ENCODE results near the gene EIF5A2. TPM values are rescaled to one million over a fixed set of nuclear protein-coding genes. Genes with fewer than 3 reads are reported as not detected.

Gene EIF5A2
- total and polyA plus RNA-seq, 10 of the 15 experiments (the other 5 are each of a cell fraction or from before 2014, with no cell fraction given) = 0.76 to 3.0 (median 2.2) TPM

DNA sequence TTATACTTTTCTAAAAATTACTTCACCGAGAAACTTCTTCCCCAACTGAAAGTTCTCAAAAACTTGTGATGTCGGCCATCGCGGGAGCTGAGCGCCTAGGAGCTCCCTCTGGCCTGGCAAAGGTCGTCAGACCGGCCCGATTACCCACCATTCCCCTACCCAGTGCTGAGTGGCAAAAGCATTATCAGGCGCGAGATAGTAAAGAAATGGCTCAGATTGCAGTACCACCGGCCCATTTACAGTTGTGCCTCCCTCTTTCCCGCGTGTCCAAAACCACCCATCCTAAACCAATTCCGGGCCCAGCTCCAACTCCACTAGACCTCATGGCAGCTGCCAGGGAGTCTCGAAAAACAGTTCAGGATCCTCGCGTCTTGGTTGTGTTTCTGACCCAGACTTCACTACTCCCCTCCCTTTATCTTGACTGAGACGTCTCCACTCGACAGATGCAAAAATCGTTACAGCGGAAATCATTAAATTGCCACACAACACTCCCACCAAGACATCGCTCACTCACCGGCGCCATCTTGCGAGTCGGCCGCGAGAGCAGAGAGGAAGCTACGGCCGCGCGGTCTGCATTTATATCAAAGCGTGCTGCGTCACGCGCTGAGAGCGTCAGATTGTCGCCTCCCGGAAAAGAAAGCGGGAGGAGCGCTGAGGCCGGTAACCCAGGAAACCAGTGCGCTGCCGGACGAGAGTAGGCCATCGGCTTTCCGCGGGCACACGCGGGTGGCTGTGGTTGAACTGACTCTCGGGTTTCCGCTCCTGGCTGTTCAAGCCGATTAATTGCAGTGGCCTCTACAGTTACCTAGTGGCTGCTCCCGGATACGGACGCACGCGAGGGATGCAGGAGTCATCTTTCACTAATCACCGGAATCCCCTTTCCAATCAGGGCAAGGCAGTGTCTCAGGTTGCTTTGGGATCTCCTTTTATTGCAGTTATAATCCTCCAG lies 38.5 kb downstream of the EIF5A2 start, which contains the start of gene RPL22L1:
RPL22L1 (minus strand) TSS at position 551 of the 949 bp plus-strand sequence; CDS start at position 523, 28 bp downstream.
- no peaks in the 10 kb centered on the region; the same call in 1 of the 2 replicates for H3K4me1 ChIP-seq (ENCODE audit: control insufficient read depth, insufficient read depth, low read length)
- H3K27me3 ChIP-seq (replicated peaks in 1 of 2; ENCODE audit: control insufficient read depth in 2 of 2, insufficient read depth in 2 of 2, low read length in 1 of 2) = no peaks in the 10 kb centered on the region
- H3K36me3 ChIP-seq (ENCODE audit: control insufficient read depth in 2 of 2, insufficient read depth in 2 of 2, low read length in 1 of 2) = peaks cover 0 to 18% of the 10 kb centered on the region in 2 experiments; a peak in 2 of 4 replicates
- H2AFZ ChIP-seq (ENCODE audit: control insufficient read depth, low read depth, low read length) = peak within 1 kb of the TSS; percentile 99
- WGBS (ENCODE audit: insufficient coverage, insufficient replicate concordance, low lambda C conversion rate, missing lambda C conversion rate) = under 1% methylated on average over 59 of the region's 59 CpGs
- H3K4me2 ChIP-seq (ENCODE audit: control insufficient read depth, insufficient read depth) = peak within 1 kb of the TSS; percentile 96
- ChIA-PET SMC1A (ENCODE audit: uncharacterized antibody, unreplicated experiment) (interaction anchor here (0.6 to 1.7 kb wide), 6 partner anchors 12 to 736 kb away, joined by 3 read pairs; no protein-coding TSS in a partner anchor), POLR2A (interaction anchor here (0.8 to 1.2 kb wide), 3 partner anchors 95 to 514 kb away, joined by 3 read pairs; no protein-coding TSS in a partner anchor), RAD21 (ENCODE audit: unreplicated experiment) (interaction anchor here (0.8 kb wide), 2 partner anchors 58 to 458 kb away, joined by 3 to 4 read pairs; no protein-coding TSS in a partner anchor), CTCF (interaction anchor here (0.6 to 1.2 kb wide), 2 partner anchors 120 to 503 kb away, joined by 3 read pairs; no protein-coding TSS in a partner anchor)
- peaks cover 32% of the 10 kb centered on the region for H3K79me2 ChIP-seq (ENCODE audit: control insufficient read depth, insufficient read depth, low read length)
- ATAC-seq (peak; percentile 95), FAIRE-seq (peak; percentile 74), DNase-seq (ENCODE audit: low read depth, low spot score) (peak; percentile 91)
- peak within 1 kb of the TSS; percentile 87 for H3K4me3 ChIP-seq
- no peaks in the 10 kb centered on the region; the same call in 1 of the 2 replicates for H4K20me1 ChIP-seq (ENCODE audit: control insufficient read depth, insufficient read depth)
- in situ Hi-C loops (cut with MboI) = no loop called here
- intact Hi-C loops (cut with micrococcal nuclease; ENCODE audit: unreplicated experiment) = loop anchor here (5.0 kb wide), 2 partner anchors 37 to 1098 kb away; partner anchors contain the start of genes EIF5A2 and MYNN
- BruUV-seq (replicated peaks) = TSS peak; percentile 78
- H3K27ac ChIP-seq (ENCODE audit: control insufficient read depth, insufficient read depth) = peak within 1 kb of the TSS; percentile 96
- no peaks in the 10 kb centered on the region; the same call in 2 of the 3 replicates for H3K9me3 ChIP-seq (replicated peaks; ENCODE audit: control insufficient read depth, insufficient read depth, low read length)
- H3K9ac ChIP-seq (ENCODE audit: control insufficient read depth, insufficient read depth, low read length) = peak within 1 kb of the TSS; percentile 93
- TF ChIP-seq RB1 (IDR thresholded peaks at IDR 0.05; ENCODE audit: borderline replicate concordance) (no peak; the same call in 1 of the 2 replicates), POLR2AphosphoS2 (IDR thresholded peaks at IDR 0.05; ENCODE audit: low read depth, low read length) (peak; percentile 98), ZBTB4 (CRISPR knock-in tag; IDR thresholded peaks at IDR 0.05) (no peak), CTCF (IDR thresholded peaks at IDR 0.05 in 2 of 3, conservative IDR thresholded peaks at IDR 0.05 in 1 of 3; ENCODE audit: control insufficient read depth in 2 of 3, extremely low read depth in 1 of 3, insufficient read depth in 1 of 3, low read depth in 3 of 3, low read length in 3 of 3) (peak in 2 of 3 experiments; percentile 5 to 18; a peak in 1 of 6 replicates), NR2C2 (IDR thresholded peaks at IDR 0.05; ENCODE audit: borderline replicate concordance, control insufficient read depth, insufficient read length, low read depth) (no peak), TCF7 (IDR thresholded peaks at IDR 0.05; ENCODE audit: borderline replicate concordance) (no peak), POU2F2 (IDR thresholded peaks at IDR 0.05; ENCODE audit: borderline replicate concordance, low read depth, low read length) (peak; percentile 92), KDM1A (IDR thresholded peaks at IDR 0.05; ENCODE audit: borderline replicate concordance) (no peak), STAT3 (IDR thresholded peaks at IDR 0.05; ENCODE audit: low read depth, low read length) (0 out of 2 replicates have a peak, but pooled peaks have one; percentile 33), ZNF687 (IDR thresholded peaks at IDR 0.05) (peak; percentile 92), ZNF217 (IDR thresholded peaks at IDR 0.05) (no peak)
